ENCODE results near the gene PRKG1. TPM values are rescaled to one million over a fixed set of nuclear protein-coding genes. Genes with fewer than 3 reads are reported as not detected.

Gene PRKG1
- total and polyA plus RNA-seq, 2 of the 8 experiments (the other 6 are each of a cell fraction or from before 2014, with no cell fraction given): 4.2 to 15.2 TPM

DNA sequence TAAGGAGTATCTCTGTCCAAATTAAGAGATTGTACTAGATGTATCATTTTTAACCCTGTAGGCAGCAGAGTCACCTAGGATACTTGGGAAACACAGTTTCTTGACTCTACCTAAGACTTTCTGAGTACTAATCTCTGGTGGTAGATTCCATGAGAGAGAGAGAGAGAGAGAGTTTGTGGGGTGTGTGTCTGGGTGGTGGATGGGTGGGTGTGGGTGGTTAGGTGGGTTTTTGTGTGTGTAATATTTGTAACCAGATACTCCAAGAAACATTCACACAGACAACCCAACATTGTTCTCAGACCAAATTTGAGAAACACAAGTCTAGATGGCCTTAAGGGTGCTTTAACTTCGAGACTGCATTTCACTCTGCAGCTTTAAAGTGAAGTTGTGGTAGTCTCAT, 215.2 kb downstream of the PRKG1 start (continued):
- TF ChIP-seq, protein P1, sequence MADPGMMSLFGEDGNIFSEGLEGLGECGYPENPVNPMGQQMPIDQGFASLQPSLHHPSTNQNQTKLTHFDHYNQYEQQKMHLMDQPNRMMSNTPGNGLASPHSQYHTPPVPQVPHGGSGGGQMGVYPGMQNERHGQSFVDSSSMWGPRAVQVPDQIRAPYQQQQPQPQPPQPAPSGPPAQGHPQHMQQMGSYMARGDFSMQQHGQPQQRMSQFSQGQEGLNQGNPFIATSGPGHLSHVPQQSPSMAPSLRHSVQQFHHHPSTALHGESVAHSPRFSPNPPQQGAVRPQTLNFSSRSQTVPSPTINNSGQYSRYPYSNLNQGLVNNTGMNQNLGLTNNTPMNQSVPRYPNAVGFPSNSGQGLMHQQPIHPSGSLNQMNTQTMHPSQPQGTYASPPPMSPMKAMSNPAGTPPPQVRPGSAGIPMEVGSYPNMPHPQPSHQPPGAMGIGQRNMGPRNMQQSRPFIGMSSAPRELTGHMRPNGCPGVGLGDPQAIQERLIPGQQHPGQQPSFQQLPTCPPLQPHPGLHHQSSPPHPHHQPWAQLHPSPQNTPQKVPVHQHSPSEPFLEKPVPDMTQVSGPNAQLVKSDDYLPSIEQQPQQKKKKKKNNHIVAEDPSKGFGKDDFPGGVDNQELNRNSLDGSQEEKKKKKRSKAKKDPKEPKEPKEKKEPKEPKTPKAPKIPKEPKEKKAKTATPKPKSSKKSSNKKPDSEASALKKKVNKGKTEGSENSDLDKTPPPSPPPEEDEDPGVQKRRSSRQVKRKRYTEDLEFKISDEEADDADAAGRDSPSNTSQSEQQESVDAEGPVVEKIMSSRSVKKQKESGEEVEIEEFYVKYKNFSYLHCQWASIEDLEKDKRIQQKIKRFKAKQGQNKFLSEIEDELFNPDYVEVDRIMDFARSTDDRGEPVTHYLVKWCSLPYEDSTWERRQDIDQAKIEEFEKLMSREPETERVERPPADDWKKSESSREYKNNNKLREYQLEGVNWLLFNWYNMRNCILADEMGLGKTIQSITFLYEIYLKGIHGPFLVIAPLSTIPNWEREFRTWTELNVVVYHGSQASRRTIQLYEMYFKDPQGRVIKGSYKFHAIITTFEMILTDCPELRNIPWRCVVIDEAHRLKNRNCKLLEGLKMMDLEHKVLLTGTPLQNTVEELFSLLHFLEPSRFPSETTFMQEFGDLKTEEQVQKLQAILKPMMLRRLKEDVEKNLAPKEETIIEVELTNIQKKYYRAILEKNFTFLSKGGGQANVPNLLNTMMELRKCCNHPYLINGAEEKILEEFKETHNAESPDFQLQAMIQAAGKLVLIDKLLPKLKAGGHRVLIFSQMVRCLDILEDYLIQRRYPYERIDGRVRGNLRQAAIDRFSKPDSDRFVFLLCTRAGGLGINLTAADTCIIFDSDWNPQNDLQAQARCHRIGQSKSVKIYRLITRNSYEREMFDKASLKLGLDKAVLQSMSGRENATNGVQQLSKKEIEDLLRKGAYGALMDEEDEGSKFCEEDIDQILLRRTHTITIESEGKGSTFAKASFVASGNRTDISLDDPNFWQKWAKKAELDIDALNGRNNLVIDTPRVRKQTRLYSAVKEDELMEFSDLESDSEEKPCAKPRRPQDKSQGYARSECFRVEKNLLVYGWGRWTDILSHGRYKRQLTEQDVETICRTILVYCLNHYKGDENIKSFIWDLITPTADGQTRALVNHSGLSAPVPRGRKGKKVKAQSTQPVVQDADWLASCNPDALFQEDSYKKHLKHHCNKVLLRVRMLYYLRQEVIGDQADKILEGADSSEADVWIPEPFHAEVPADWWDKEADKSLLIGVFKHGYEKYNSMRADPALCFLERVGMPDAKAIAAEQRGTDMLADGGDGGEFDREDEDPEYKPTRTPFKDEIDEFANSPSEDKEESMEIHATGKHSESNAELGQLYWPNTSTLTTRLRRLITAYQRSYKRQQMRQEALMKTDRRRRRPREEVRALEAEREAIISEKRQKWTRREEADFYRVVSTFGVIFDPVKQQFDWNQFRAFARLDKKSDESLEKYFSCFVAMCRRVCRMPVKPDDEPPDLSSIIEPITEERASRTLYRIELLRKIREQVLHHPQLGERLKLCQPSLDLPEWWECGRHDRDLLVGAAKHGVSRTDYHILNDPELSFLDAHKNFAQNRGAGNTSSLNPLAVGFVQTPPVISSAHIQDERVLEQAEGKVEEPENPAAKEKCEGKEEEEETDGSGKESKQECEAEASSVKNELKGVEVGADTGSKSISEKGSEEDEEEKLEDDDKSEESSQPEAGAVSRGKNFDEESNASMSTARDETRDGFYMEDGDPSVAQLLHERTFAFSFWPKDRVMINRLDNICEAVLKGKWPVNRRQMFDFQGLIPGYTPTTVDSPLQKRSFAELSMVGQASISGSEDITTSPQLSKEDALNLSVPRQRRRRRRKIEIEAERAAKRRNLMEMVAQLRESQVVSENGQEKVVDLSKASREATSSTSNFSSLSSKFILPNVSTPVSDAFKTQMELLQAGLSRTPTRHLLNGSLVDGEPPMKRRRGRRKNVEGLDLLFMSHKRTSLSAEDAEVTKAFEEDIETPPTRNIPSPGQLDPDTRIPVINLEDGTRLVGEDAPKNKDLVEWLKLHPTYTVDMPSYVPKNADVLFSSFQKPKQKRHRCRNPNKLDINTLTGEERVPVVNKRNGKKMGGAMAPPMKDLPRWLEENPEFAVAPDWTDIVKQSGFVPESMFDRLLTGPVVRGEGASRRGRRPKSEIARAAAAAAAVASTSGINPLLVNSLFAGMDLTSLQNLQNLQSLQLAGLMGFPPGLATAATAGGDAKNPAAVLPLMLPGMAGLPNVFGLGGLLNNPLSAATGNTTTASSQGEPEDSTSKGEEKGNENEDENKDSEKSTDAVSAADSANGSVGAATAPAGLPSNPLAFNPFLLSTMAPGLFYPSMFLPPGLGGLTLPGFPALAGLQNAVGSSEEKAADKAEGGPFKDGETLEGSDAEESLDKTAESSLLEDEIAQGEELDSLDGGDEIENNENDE (IDR thresholded peaks at IDR 0.05; ENCODE audit: insufficient replicate concordance, low read length): no peak
- TF ChIP-seq YY1 (IDR thresholded peaks at IDR 0.05; ENCODE audit: low read depth, low read length) (no peak), JUND (IDR thresholded peaks at IDR 0.05; ENCODE audit: low read length) (no peak), BACH1 (IDR thresholded peaks at IDR 0.05; ENCODE audit: low read length) (no peak), CHD1 (IDR thresholded peaks at IDR 0.05; ENCODE audit: low read depth, low read length) (no peak), CTBP2 (IDR thresholded peaks at IDR 0.05; ENCODE audit: borderline replicate concordance, insufficient read depth, insufficient read length, low read length) (no peak), POU5F1 (IDR thresholded peaks at IDR 0.05; ENCODE audit: low read depth, low read length) (no peak), CREB1 (IDR thresholded peaks at IDR 0.05) (no peak), MAFK (IDR thresholded peaks at IDR 0.05; ENCODE audit: low read depth, low read length) (no peak), BCL11A (IDR thresholded peaks at IDR 0.05; ENCODE audit: low read depth in 2 of 2, low read length in 2 of 2) (no peak), HDAC6 (IDR thresholded peaks at IDR 0.05; ENCODE audit: low read depth, low read length) (no peak)
- TF ChIP-seq, protein P2, sequence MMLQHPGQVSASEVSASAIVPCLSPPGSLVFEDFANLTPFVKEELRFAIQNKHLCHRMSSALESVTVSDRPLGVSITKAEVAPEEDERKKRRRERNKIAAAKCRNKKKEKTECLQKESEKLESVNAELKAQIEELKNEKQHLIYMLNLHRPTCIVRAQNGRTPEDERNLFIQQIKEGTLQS (IDR thresholded peaks at IDR 0.05; ENCODE audit: insufficient read depth, low read depth, low read length): no peak

All from H1 (cell line).